ENCODE measurements around the gene AMN1. TPM values are rescaled to one million over a fixed set of nuclear protein-coding genes. Genes with fewer than 3 reads are reported as not detected.

The AMN1 gene
- total RNA-seq, 2 experiments from 2014 or later: 12.6 to 20.1 TPM

- ChIA-PET CTCF (ENCODE audit: unreplicated experiment) (no interaction called here), POLR2A (interaction anchor here (0.6 kb wide), 3 partner anchors 12 to 526 kb away, joined by 3 to 5 read pairs (median 3); no protein-coding TSS in a partner anchor)
- TF ChIP-seq EZH2phosphoT487 (IDR thresholded peaks at IDR 0.05; ENCODE audit: borderline replicate concordance, low read depth, low read length) (no peak), CTCF (conservative IDR thresholded peaks at IDR 0.05; ENCODE audit: low read length) (no peak)
- Histone ChIP-seq H3K4me1 (ENCODE audit: insufficient read depth, low read length, poor library complexity, severe bottlenecking) (no peaks in the 10 kb centered on the region), H4K20me1 (ENCODE audit: insufficient read depth, low read length) (no peaks in the 10 kb centered on the region), H3K36me3 (ENCODE audit: insufficient read depth, low read length) (peaks cover 28% of the 10 kb centered on the region), H3K4me2 (ENCODE audit: low read length) (no peak overlapping the region), H3K27ac (ENCODE audit: low read depth, low read length, poor library complexity, severe bottlenecking) (no peak overlapping the region), H3K79me2 (ENCODE audit: insufficient read depth, low read depth, low read length) (no peaks in the 10 kb centered on the region), H3K4me3 (ENCODE audit: low read depth, low read length, poor library complexity, severe bottlenecking) (no peak overlapping the region), H3K9me2 (ENCODE audit: insufficient read depth, low read length) (no peaks in the 10 kb centered on the region), H3K9me3 (ENCODE audit: low read length) (peaks cover 27% of the 10 kb centered on the region; the same call in 1 of the 2 replicates), H2AFZ (ENCODE audit: low read length) (no peak overlapping the region)
- no peak for DNase-seq (ENCODE audit: low spot score)
- no TSS peak for BruUV-seq (replicated peaks)
- intact Hi-C loops (cut with micrococcal nuclease; ENCODE audit: unreplicated experiment): no loop called here
These were observed 59.8 kb downstream of the AMN1 start for GRCh38 chr12:31669020-31669419.

DNA sequence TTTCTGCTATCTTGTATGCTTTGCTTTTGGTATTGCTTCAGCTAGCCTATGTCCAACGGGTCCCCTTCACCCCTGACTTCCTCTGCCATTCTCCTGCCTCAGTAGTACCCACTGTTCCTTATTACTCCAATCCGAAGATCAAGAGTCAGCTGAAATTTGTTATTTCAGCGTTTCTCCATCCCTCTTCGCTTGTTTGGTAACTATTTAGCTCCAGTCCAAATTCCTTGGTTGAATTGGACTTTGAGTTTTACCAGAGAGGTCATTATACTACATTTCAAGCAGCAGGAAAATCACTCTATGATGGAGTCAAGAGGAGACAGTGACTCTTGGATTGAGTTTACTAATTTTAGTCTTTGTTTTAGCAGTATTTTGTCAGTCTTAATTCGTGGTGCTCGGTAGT is 64.8 kb downstream of the AMN1 start:
- TF ChIP-seq EZH2phosphoT487 (IDR thresholded peaks at IDR 0.05; ENCODE audit: borderline replicate concordance, low read depth, low read length): no peak
- TF ChIP-seq CTCF (conservative IDR thresholded peaks at IDR 0.05; ENCODE audit: low read length): no peak
- H3K36me3 ChIP-seq (ENCODE audit: insufficient read depth, low read length): peaks cover 5% of the 10 kb centered on the region; the same call in 1 of the 2 replicates
- H3K4me3 ChIP-seq (ENCODE audit: low read depth, low read length, poor library complexity, severe bottlenecking): no peak overlapping the region
- POLR2A ChIA-PET: interaction anchor here (0.5 to 1.1 kb wide), 3 partner anchors 263 to 723 kb away, joined by 3 to 4 read pairs (median 3); no protein-coding TSS in a partner anchor
- no peak for DNase-seq (ENCODE audit: low spot score)
- no peak overlapping the region for H3K4me2 ChIP-seq (ENCODE audit: low read length)
- H3K4me1 ChIP-seq (ENCODE audit: insufficient read depth, low read length, poor library complexity, severe bottlenecking): peaks cover 11% of the 10 kb centered on the region
- CTCF ChIA-PET (ENCODE audit: unreplicated experiment): interaction anchor here (0.6 kb wide), 1 partner anchor 810 kb away, joined by 3 read pairs; no protein-coding TSS in a partner anchor
- no peaks in the 10 kb centered on the region for H3K9me2 ChIP-seq (ENCODE audit: insufficient read depth, low read length)
- BruUV-seq (replicated peaks): no TSS peak
- H3K79me2 ChIP-seq (ENCODE audit: insufficient read depth, low read depth, low read length): no peaks in the 10 kb centered on the region
- peaks cover 12% of the 10 kb centered on the region; the same call in 1 of the 2 replicates for H3K9me3 ChIP-seq (ENCODE audit: low read length)
- intact Hi-C loops (cut with micrococcal nuclease; ENCODE audit: unreplicated experiment): no loop called here
- no peak overlapping the region for H2AFZ ChIP-seq (ENCODE audit: low read length)
- no peaks in the 10 kb centered on the region for H4K20me1 ChIP-seq (ENCODE audit: insufficient read depth, low read length)
- no peak overlapping the region for H3K27ac ChIP-seq (ENCODE audit: low read depth, low read length, poor library complexity, severe bottlenecking)

DNA sequence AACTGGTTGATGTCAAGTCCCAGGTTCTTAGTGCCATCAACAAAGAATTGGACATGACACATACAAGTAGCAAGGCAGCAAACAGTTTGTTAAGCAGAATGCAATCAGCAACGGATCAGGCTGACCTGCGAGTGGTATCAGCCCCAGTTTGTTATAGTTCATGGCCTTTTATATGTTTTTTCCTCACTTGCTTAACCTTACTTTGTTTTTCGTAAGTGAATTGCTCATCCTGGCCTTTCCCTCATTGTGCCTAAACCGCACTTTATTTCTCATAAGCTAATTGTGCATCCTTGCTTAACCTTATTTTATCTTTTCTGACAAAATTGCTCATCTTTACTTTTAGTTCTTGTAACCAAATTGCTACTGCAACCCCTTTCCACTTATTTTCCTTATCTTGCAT is 65.2 kb downstream of the AMN1 start:
- POLR2A ChIA-PET: interaction anchor here (0.5 to 1.1 kb wide), 2 partner anchors 263 to 399 kb away, joined by 3 read pairs; no protein-coding TSS in a partner anchor
- H3K36me3 ChIP-seq (ENCODE audit: insufficient read depth, low read length): peaks cover under 1% of the 10 kb centered on the region; the same call in 1 of the 2 replicates
- DNase-seq (ENCODE audit: low spot score): no peak
- no TSS peak for BruUV-seq (replicated peaks)
- H2AFZ ChIP-seq (ENCODE audit: low read length): no peak overlapping the region
- H3K4me3 ChIP-seq (ENCODE audit: low read depth, low read length, poor library complexity, severe bottlenecking): no peak overlapping the region
- TF ChIP-seq EZH2phosphoT487 (IDR thresholded peaks at IDR 0.05; ENCODE audit: borderline replicate concordance, low read depth, low read length) (no peak), CTCF (conservative IDR thresholded peaks at IDR 0.05; ENCODE audit: low read length) (no peak)
- peaks cover 14% of the 10 kb centered on the region for H3K4me1 ChIP-seq (ENCODE audit: insufficient read depth, low read length, poor library complexity, severe bottlenecking)
- peaks cover 8% of the 10 kb centered on the region; the same call in 1 of the 2 replicates for H3K9me3 ChIP-seq (ENCODE audit: low read length)
- H3K4me2 ChIP-seq (ENCODE audit: low read length): no peak overlapping the region
- H4K20me1 ChIP-seq (ENCODE audit: insufficient read depth, low read length): no peaks in the 10 kb centered on the region
- intact Hi-C loops (cut with micrococcal nuclease; ENCODE audit: unreplicated experiment): no loop called here
- H3K27ac ChIP-seq (ENCODE audit: low read depth, low read length, poor library complexity, severe bottlenecking): no peak overlapping the region
- CTCF ChIA-PET (ENCODE audit: unreplicated experiment): no interaction called here
- no peaks in the 10 kb centered on the region for H3K9me2 ChIP-seq (ENCODE audit: insufficient read depth, low read length)
- H3K79me2 ChIP-seq (ENCODE audit: insufficient read depth, low read depth, low read length): no peaks in the 10 kb centered on the region
